ENCODE measurements around the gene TFB2M. TPM values are rescaled to one million over a fixed set of nuclear protein-coding genes. Genes with fewer than 3 reads are reported as not detected.

Gene TFB2M
- total RNA-seq, 1 donor from 2014 or later = 13.8 TPM

Small RNAs within 50 kb of the gene (small RNA-seq; reads per million reads assigned to genes)
- not detected for gene AL356583.2 (ENCODE audit: low replicate concordance)

Other genes starting within 250 kb of the TFB2M start
- 24.8 TPM for gene SMYD3, start 59.0 kb downstream of the TFB2M start, total RNA-seq
- 25.6 TPM for gene CNST, start 195 bp upstream of the TFB2M start, total RNA-seq
- 55.8 TPM for gene SCCPDH, start 158.1 kb upstream of the TFB2M start, total RNA-seq

Measured in temporal lobe (tissue), 2 donors.